GM23248 (cell line): ENCODE results near the gene SOX18. TPM values are rescaled to one million over a fixed set of nuclear protein-coding genes. Genes with fewer than 3 reads are reported as not detected.

ENCODE experiments used
- DNase-seq: peaks from one replicate; pipeline ENCODE4 v3.0.0-alpha.2; 2015
- H2AFZ ChIP-seq: fragments of 200-600 bp; sonication (generic); 2 replicates; pipeline ENCODE4 v1.6.1; 2016; ENCODE audit warnings: antibody characterized with exemption
- H3F3A ChIP-seq: fragments of 200-600 bp; sonication (generic); 2 replicates; pipeline ENCODE4 v1.6.1; 2016; ENCODE audit warnings: mild to moderate bottlenecking, antibody characterized with exemption, mixed run types; ENCODE audit not compliant: insufficient read depth
- H3K27ac ChIP-seq: fragments of 200-600 bp; sonication (generic); 2 replicates; pipeline ENCODE4 v1.5.1; 2016; ENCODE audit warnings: mild to moderate bottlenecking
- H3K27me3 ChIP-seq: fragments of 200-600 bp; sonication (generic); replicated peaks from 2 replicates; pipeline ENCODE4 v1.6.1; 2016; ENCODE audit warnings: mild to moderate bottlenecking; ENCODE audit not compliant: insufficient read depth
- H3K36me3 ChIP-seq: fragments of 200-600 bp; sonication (generic); 2 replicates; pipeline ENCODE4 v1.6.1; 2016; ENCODE audit warnings: low read depth, mild to moderate bottlenecking
- H3K4me1 ChIP-seq: fragments of 200-600 bp; sonication (generic); 2 replicates; pipeline ENCODE4 v1.6.1; 2016; ENCODE audit warnings: mild to moderate bottlenecking; ENCODE audit not compliant: insufficient read depth
- H3K4me2 ChIP-seq: fragments of 200-600 bp; sonication (generic); one replicate; pipeline ENCODE4 v1.6.1; 2016; ENCODE audit warnings: mild to moderate bottlenecking; ENCODE audit not compliant: unreplicated experiment
- H3K4me3 ChIP-seq: fragments of 200-600 bp; sonication (generic); 2 replicates; pipeline ENCODE4 v1.5.1; 2016; ENCODE audit warnings: mild to moderate bottlenecking
- H3K79me2 ChIP-seq: fragments of 200-600 bp; sonication (generic); 2 replicates; pipeline ENCODE4 v1.6.1; 2016; ENCODE audit warnings: mild to moderate bottlenecking; ENCODE audit not compliant: insufficient read depth
- H3K9ac ChIP-seq: fragments of 200-600 bp; sonication (generic); 2 replicates; pipeline ENCODE4 v1.6.1; 2016; ENCODE audit warnings: mild to moderate bottlenecking
- H3K9me2 ChIP-seq: fragments of 200-600 bp; sonication (generic); 2 replicates; pipeline ENCODE4 v1.6.1; 2016; ENCODE audit warnings: mixed run types, mild to moderate bottlenecking, moderate library complexity; ENCODE audit not compliant: insufficient read depth
- H3K9me3 ChIP-seq: fragments of 200-600 bp; sonication (generic); one replicate; pipeline ENCODE4 v1.6.1; 2017; ENCODE audit warnings: low read depth
- H4K20me1 ChIP-seq: fragments of 200-600 bp; sonication (generic); 2 replicates; pipeline ENCODE4 v1.6.0; 2016; ENCODE audit not compliant: insufficient read depth
- EZH2 ChIP-seq: fragments of 200-600 bp; sonication (generic); IDR thresholded peaks from 2 replicates; pipeline ENCODE4 v1.6.1; 2018; ENCODE audit warnings: antibody characterized with exemption, mild to moderate bottlenecking; ENCODE audit not compliant: insufficient read depth, poor library complexity, severe bottlenecking
- EZH2phosphoT487 ChIP-seq: fragments of 200-600 bp; sonication (generic); IDR thresholded peaks from 2 replicates; pipeline ENCODE4 v1.6.1; 2018; ENCODE audit warnings: antibody characterized with exemption, moderate library complexity, mild to moderate bottlenecking, low read depth; ENCODE audit not compliant: insufficient read depth
- WGBS, 2 experiments: methylation state at CpG; one replicate each; pipeline ENCODE4 v1.1.6; 2015 to 2017; ENCODE audit warnings: low lambda C conversion rate in 2 of 2, low coverage in 1 of 2; ENCODE audit errors: missing lambda C conversion rate in 2 of 2; 5-methylcytosine and 5-hydroxymethylcytosine counted together
- in situ Hi-C: fragments of 300-500 bp; cut with MboI; formaldehyde crosslinking; loops from 2 replicates; pipeline ENCODE4 v1.15.0; 2020
- polyA plus RNA-seq: library from polyadenylated mRNA; unstranded; fragments of >200 nt; fragmentation: Nextera tagmentation; extraction: Ambion mirVana; gene quantifications from 2 replicates; pipeline ENCODE4 v1.2.1, GENCODE V29; 2016
- total RNA-seq: library from RNA; depleted of rRNA; stranded (reverse); fragments of >200 nt; shearing (Covaris generic); gene quantifications from 2 replicates; pipeline ENCODE4 v1.2.3, GENCODE V29; 2014

SOX18 gene
- total and polyA plus RNA-seq, 2 experiments from 2014 or later: not detected

GRCh38 chr20:64079273-64080012, 30.0 kb upstream of the SOX18 start, which contains the start of gene RGS19:
RGS19 (minus strand) TSS chr20:64079518; CDS start chr20:64076886, 2,632 bp downstream.
- Histone ChIP-seq H3F3A (no peaks in the 10 kb centered on the region), H3K9me2 (no peaks in the 10 kb centered on the region), H3K27me3 (no peaks in the 10 kb centered on the region; the same call in 1 of the 2 replicates), H3K79me2 (no peaks in the 10 kb centered on the region), H3K9me3 (no peaks in the 10 kb centered on the region), H4K20me1 (no peaks in the 10 kb centered on the region), H3K4me3 (peak within 1 kb of the TSS; percentile 78), H3K4me2 (peak within 1 kb of the TSS; percentile 68), H3K27ac (no peak within 1 kb of the TSS), H3K4me1 (peaks cover 10% of the 10 kb centered on the region), H3K36me3 (no peaks in the 10 kb centered on the region), H2AFZ (peak within 1 kb of the TSS; percentile 70), H3K9ac (peak within 1 kb of the TSS; percentile 73)
- 1% methylated on average over 33 to 56 of the region's 73 CpGs for WGBS, 2 experiments
- TF ChIP-seq EZH2 (no peak), EZH2phosphoT487 (no peak)
- in situ Hi-C loops: no loop called here
- DNase-seq: peak; percentile 67

GRCh38 chr20:64078934-64079272, 29.5 kb upstream of the SOX18 start:
- H3K9me3 ChIP-seq: no peaks in the 10 kb centered on the region
- no peaks in the 10 kb centered on the region for H3K36me3 ChIP-seq
- peak overlapping the region; percentile 78 for H3K4me3 ChIP-seq
- H3F3A ChIP-seq: no peaks in the 10 kb centered on the region
- no peak for DNase-seq
- 25 to 32% methylated on average over 4 of the region's 4 CpGs for WGBS, 2 experiments
- no peaks in the 10 kb centered on the region for H3K9me2 ChIP-seq
- peak overlapping the region; percentile 73 for H3K9ac ChIP-seq
- H3K79me2 ChIP-seq: no peaks in the 10 kb centered on the region
- H3K4me2 ChIP-seq: peak overlapping the region; percentile 68
- H3K27me3 ChIP-seq: no peaks in the 10 kb centered on the region
- H3K4me1 ChIP-seq: peaks cover 10% of the 10 kb centered on the region
- TF ChIP-seq EZH2: no peak
- no peak for TF ChIP-seq EZH2phosphoT487
- H4K20me1 ChIP-seq: no peaks in the 10 kb centered on the region
- in situ Hi-C loops: no loop called here
- H2AFZ ChIP-seq: peak overlapping the region; percentile 59
- no peak overlapping the region for H3K27ac ChIP-seq

GRCh38 chr20:64077876-64078551, 28.6 kb upstream of the SOX18 start:
- no peaks in the 10 kb centered on the region for H3F3A ChIP-seq
- peak overlapping the region; percentile 68 for H3K4me2 ChIP-seq
- no peak for DNase-seq
- no peak overlapping the region for H2AFZ ChIP-seq
- peaks cover 10% of the 10 kb centered on the region for H3K4me1 ChIP-seq
- H3K27me3 ChIP-seq: no peaks in the 10 kb centered on the region
- H3K9me3 ChIP-seq: no peaks in the 10 kb centered on the region
- H3K79me2 ChIP-seq: no peaks in the 10 kb centered on the region
- no peak for TF ChIP-seq EZH2phosphoT487
- no peak for TF ChIP-seq EZH2
- no peaks in the 10 kb centered on the region for H3K36me3 ChIP-seq
- WGBS, 2 experiments: 81 to 83% methylated on average over 15 of the region's 15 CpGs
- H3K27ac ChIP-seq: no peak overlapping the region
- 0 out of 2 replicates have a peak overlapping the region, but pooled peaks have one; percentile 73 for H3K9ac ChIP-seq
- in situ Hi-C loops: no loop called here
- peak overlapping the region; percentile 78 for H3K4me3 ChIP-seq
- H3K9me2 ChIP-seq: no peaks in the 10 kb centered on the region
- no peaks in the 10 kb centered on the region for H4K20me1 ChIP-seq

- no peak overlapping the region for H3K9ac ChIP-seq
- 85 to 88% methylated on average over 6 to 7 of the region's 7 CpGs for WGBS, 2 experiments
- H3K79me2 ChIP-seq: no peaks in the 10 kb centered on the region
Observed at GRCh38 chr20:64077541-64077875, 28.1 kb upstream of the SOX18 start.

More at GRCh38 chr20:64077541-64077875, 28.1 kb upstream of the SOX18 start:
- no peaks in the 10 kb centered on the region for H3K27me3 ChIP-seq
- in situ Hi-C loops: no loop called here
- DNase-seq: no peak
- no peak overlapping the region for H3K4me3 ChIP-seq
- TF ChIP-seq EZH2 (no peak), EZH2phosphoT487 (no peak)
- H3K36me3 ChIP-seq: no peaks in the 10 kb centered on the region
- no peak overlapping the region for H3K4me2 ChIP-seq
- no peaks in the 10 kb centered on the region for H3F3A ChIP-seq
- H3K4me1 ChIP-seq: peaks cover 10% of the 10 kb centered on the region
- H3K9me3 ChIP-seq: no peaks in the 10 kb centered on the region
- no peak overlapping the region for H2AFZ ChIP-seq
- H4K20me1 ChIP-seq: no peaks in the 10 kb centered on the region
- no peaks in the 10 kb centered on the region for H3K9me2 ChIP-seq
- no peak overlapping the region for H3K27ac ChIP-seq
